SU-DHL-6 (cell line): Measurements from ENCODE around the gene GFRA4.

Experiments used
- H2AFZ ChIP-seq: fragments of 200-600 bp; sonication (generic); 2 replicates; pipeline ENCODE4 v1.6.1; 2014; ENCODE audit warnings: low read depth, mild to moderate bottlenecking, moderate library complexity, mixed read lengths, antibody characterized with exemption, low read length; ENCODE audit not compliant: severe bottlenecking
- H3F3A ChIP-seq: fragments of 200-600 bp; shearing (Covaris generic); 2 replicates; pipeline ENCODE4 v1.6.0; 2016; ENCODE audit warnings: antibody characterized with exemption, mild to moderate bottlenecking; ENCODE audit not compliant: insufficient read depth
- H3K27ac ChIP-seq: fragments of 200-600 bp; sonication (generic); 2 replicates; pipeline ENCODE4 v1.5.1; 2016; ENCODE audit warnings: low read depth, mild to moderate bottlenecking, low read length, moderate library complexity, mixed read lengths
- H3K27me3 ChIP-seq: fragments of 200-600 bp; sonication (generic), shearing (Covaris generic); 2 replicates; pipeline ENCODE4 v1.6.0; 2014; ENCODE audit warnings: mild to moderate bottlenecking, low read length
- H3K36me3 ChIP-seq: fragments of 200-600 bp; sonication (generic); 2 replicates; pipeline ENCODE4 v1.6.1; 2014; ENCODE audit warnings: mild to moderate bottlenecking, low read length, mixed read lengths
- H3K4me2 ChIP-seq: fragments of 300-600, 200-600 bp; shearing (Covaris generic), sonication (generic); 2 replicates; pipeline ENCODE4 v1.6.0; 2014; ENCODE audit warnings: low read length, low read depth, mild to moderate bottlenecking; ENCODE audit not compliant: poor library complexity, severe bottlenecking
- H3K4me3 ChIP-seq: fragments of 200-600 bp; sonication (generic); 2 replicates; pipeline ENCODE4 v1.5.1; 2014; ENCODE audit warnings: antibody characterized with exemption, low read length, mild to moderate bottlenecking, mixed read lengths; ENCODE audit not compliant: insufficient read depth, poor library complexity, severe bottlenecking
- H3K79me2 ChIP-seq: fragments of 200-600 bp; sonication (generic); 2 replicates; pipeline ENCODE4 v1.6.1; 2014; ENCODE audit warnings: mild to moderate bottlenecking, low read length, moderate library complexity; ENCODE audit not compliant: insufficient read depth
- H3K9ac ChIP-seq: fragments of 200-600 bp; sonication (generic); 2 replicates; pipeline ENCODE4 v1.7.0; 2014; ENCODE audit warnings: mild to moderate bottlenecking, low read length
- H3K9me2 ChIP-seq: fragments of 200-600 bp; sonication (generic); replicated peaks from 2 replicates; pipeline ENCODE4 v1.6.1; 2014; ENCODE audit warnings: low read length; ENCODE audit not compliant: insufficient read depth
- H3K9me3 ChIP-seq: fragments of 200-600 bp; sonication (generic); 2 replicates; pipeline ENCODE4 v1.6.1; 2014; ENCODE audit warnings: low read length, mixed read lengths; ENCODE audit not compliant: insufficient read depth
- H4K20me1 ChIP-seq: fragments of 200-600 bp; sonication (generic); 2 replicates; pipeline ENCODE4 v1.6.1; 2014; ENCODE audit warnings: low read depth, mild to moderate bottlenecking, antibody characterized with exemption, low read length, moderate library complexity, mixed read lengths
- CTCF ChIP-seq: fragments of 200-600 bp; sonication (generic); IDR thresholded peaks from one replicate; pipeline ENCODE4 v1.5.1; 2017; ENCODE audit warnings: antibody characterized with exemption, mild to moderate bottlenecking, low read length, moderate library complexity; ENCODE audit not compliant: insufficient read depth, poor library complexity, severe bottlenecking
- EZH2phosphoT487 ChIP-seq: fragments of 200-600 bp; sonication (generic), shearing (Covaris generic); conservative IDR thresholded peaks from 2 replicates; pipeline ENCODE4 v1.6.1; 2018; ENCODE audit warnings: mild to moderate bottlenecking, antibody characterized with exemption, low read length, moderate library complexity, mixed read lengths

The GFRA4 gene

GRCh38 chr20:3658716-3659491 lies 4.3 kb downstream of the GFRA4 start:
- no peak overlapping the region for H3K4me3 ChIP-seq
- no peaks in the 10 kb centered on the region for H3K79me2 ChIP-seq
- TF ChIP-seq EZH2phosphoT487 (no peak), CTCF (no peak)
- H3K9ac ChIP-seq: no peak overlapping the region
- H4K20me1 ChIP-seq: no peaks in the 10 kb centered on the region
- no peaks in the 10 kb centered on the region for H3K27me3 ChIP-seq
- no peak overlapping the region for H3K4me2 ChIP-seq
- no peak overlapping the region for H3K27ac ChIP-seq
- no peaks in the 10 kb centered on the region for H3K36me3 ChIP-seq
- no peaks in the 10 kb centered on the region for H3K9me3 ChIP-seq
- H2AFZ ChIP-seq: no peak overlapping the region
- no peaks in the 10 kb centered on the region for H3K9me2 ChIP-seq
- no peaks in the 10 kb centered on the region for H3F3A ChIP-seq

DNA sequence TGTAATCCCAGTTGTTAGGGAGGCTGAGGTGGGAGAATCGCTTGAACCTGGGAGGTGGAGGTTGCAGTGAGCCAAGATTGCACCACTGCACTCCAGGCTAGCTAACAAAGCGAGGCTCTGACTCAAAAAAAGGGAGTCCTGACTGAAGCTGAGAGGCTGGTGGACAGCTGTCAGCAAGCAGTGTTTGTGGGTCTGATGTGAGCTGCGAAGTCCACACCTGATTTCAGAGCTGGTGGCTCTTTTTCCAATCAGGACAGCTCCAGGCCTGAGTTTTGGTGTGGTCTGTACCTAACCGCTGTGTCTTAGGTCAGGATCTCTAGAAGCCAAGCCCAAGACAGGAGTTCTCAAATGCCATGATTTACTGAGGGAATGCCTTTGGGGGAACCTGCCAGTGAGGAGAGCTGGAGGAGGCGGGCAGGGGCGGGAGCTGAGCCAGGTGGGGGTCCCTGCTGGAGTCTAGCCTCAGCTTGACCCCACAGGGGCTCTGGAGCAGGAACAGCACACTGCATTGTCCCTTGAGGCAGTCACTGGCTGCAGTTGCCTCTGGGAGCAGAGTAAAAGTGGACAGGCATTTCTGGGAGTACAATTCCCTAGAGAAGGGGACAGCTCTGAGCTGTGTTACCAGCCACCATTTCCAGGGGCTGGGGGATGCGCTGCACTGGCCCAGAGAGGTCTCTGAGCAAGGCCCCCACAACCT lies 5.0 kb downstream of the GFRA4 start:
- H3K4me2 ChIP-seq: no peak overlapping the region
- TF ChIP-seq CTCF: no peak
- TF ChIP-seq EZH2phosphoT487: no peak
- no peaks in the 10 kb centered on the region for H4K20me1 ChIP-seq
- H3K9me3 ChIP-seq: no peaks in the 10 kb centered on the region
- H3K9me2 ChIP-seq: no peaks in the 10 kb centered on the region
- H3K27ac ChIP-seq: no peak overlapping the region
- no peak overlapping the region for H3K9ac ChIP-seq
- no peaks in the 10 kb centered on the region for H3K36me3 ChIP-seq
- H3K79me2 ChIP-seq: no peaks in the 10 kb centered on the region
- H3K4me3 ChIP-seq: no peak overlapping the region
- no peaks in the 10 kb centered on the region for H3K27me3 ChIP-seq
- H3F3A ChIP-seq: no peaks in the 10 kb centered on the region
- no peak overlapping the region for H2AFZ ChIP-seq

DNA sequence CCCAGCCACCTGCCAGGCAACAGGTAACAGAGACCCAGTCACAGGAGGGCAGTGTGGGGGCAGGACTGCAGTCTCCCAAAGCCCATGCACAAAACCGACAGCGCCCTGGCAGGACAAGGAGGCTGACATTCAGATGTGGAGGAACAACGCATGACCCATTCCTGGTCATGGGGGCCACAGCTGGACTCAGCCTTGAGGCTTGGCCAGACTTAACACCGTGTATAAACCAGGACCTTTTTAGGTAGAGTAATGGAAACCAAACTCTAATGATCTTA lies 8.1 kb downstream of the GFRA4 start:
- no peaks in the 10 kb centered on the region for H3K36me3 ChIP-seq

More for the DNA sequence above, 8.1 kb downstream of the GFRA4 start:
- Histone ChIP-seq H4K20me1 (no peaks in the 10 kb centered on the region), H3K9me3 (no peaks in the 10 kb centered on the region), H3K79me2 (no peaks in the 10 kb centered on the region), H3K27me3 (no peaks in the 10 kb centered on the region), H3K27ac (no peak overlapping the region), H3F3A (no peaks in the 10 kb centered on the region), H2AFZ (no peak overlapping the region), H3K4me2 (no peak overlapping the region), H3K4me3 (no peak overlapping the region), H3K9ac (no peak overlapping the region), H3K9me2 (no peaks in the 10 kb centered on the region)
- TF ChIP-seq EZH2phosphoT487: no peak
- TF ChIP-seq CTCF: no peak
